ENCODE data around the gene PHYKPL. TPM values are rescaled to one million over a fixed set of nuclear protein-coding genes. Genes with fewer than 3 reads are reported as not detected.

PHYKPL gene
- total RNA-seq, 1 donor from 2014 or later = 70.2 TPM

GRCh38 chr5:178222292-178222691, 10.3 kb downstream of the PHYKPL start:
- no peak overlapping the region for H3K4me3 Mint-ChIP-seq (ENCODE audit: unreplicated experiment)
- H3K4me1 Mint-ChIP-seq (ENCODE audit: unreplicated experiment) = peaks cover 6% of the 10 kb centered on the region
- no peaks in the 10 kb centered on the region for H3K27me3 Mint-ChIP-seq (ENCODE audit: unreplicated experiment)
- H3K36me3 Mint-ChIP-seq (ENCODE audit: unreplicated experiment) = peaks cover 16% of the 10 kb centered on the region
- peaks cover 2% of the 10 kb centered on the region for H3K9me3 Mint-ChIP-seq (ENCODE audit: unreplicated experiment)
- DNase-seq (ENCODE audit: extremely low spot score, unreplicated experiment) = no peak
- TF ChIP-seq CTCF (IDR thresholded peaks at IDR 0.05) = no peak
- no peak overlapping the region for H3K27ac Mint-ChIP-seq (ENCODE audit: unreplicated experiment)

GRCh38 chr5:178221853-178222252, 10.7 kb downstream of the PHYKPL start:
- TF ChIP-seq CTCF (IDR thresholded peaks at IDR 0.05) = no peak
- H3K4me1 Mint-ChIP-seq (ENCODE audit: unreplicated experiment) = peaks cover 6% of the 10 kb centered on the region
- no peak for DNase-seq (ENCODE audit: extremely low spot score, unreplicated experiment)

GRCh38 chr5:178221282-178221681, 11.3 kb downstream of the PHYKPL start:
- no peak for TF ChIP-seq CTCF (IDR thresholded peaks at IDR 0.05)
- H3K27me3 Mint-ChIP-seq (ENCODE audit: unreplicated experiment) = no peaks in the 10 kb centered on the region
- no peaks in the 10 kb centered on the region for H3K9me3 Mint-ChIP-seq (ENCODE audit: unreplicated experiment)
- H3K4me1 Mint-ChIP-seq (ENCODE audit: unreplicated experiment) = peaks cover 6% of the 10 kb centered on the region
- peaks cover 8% of the 10 kb centered on the region for H3K36me3 Mint-ChIP-seq (ENCODE audit: unreplicated experiment)
- DNase-seq (ENCODE audit: extremely low spot score, unreplicated experiment) = no peak
- no peak overlapping the region for H3K27ac Mint-ChIP-seq (ENCODE audit: unreplicated experiment)
- no peak overlapping the region for H3K4me3 Mint-ChIP-seq (ENCODE audit: unreplicated experiment)

More at GRCh38 chr5:178221853-178222252, 10.7 kb downstream of the PHYKPL start:
- H3K36me3 Mint-ChIP-seq (ENCODE audit: unreplicated experiment) = peaks cover 12% of the 10 kb centered on the region
- no peak overlapping the region for H3K4me3 Mint-ChIP-seq (ENCODE audit: unreplicated experiment)
- H3K27ac Mint-ChIP-seq (ENCODE audit: unreplicated experiment) = no peak overlapping the region
- H3K27me3 Mint-ChIP-seq (ENCODE audit: unreplicated experiment) = no peaks in the 10 kb centered on the region
- H3K9me3 Mint-ChIP-seq (ENCODE audit: unreplicated experiment) = no peaks in the 10 kb centered on the region

GRCh38 chr5:178218827-178219226, 13.8 kb downstream of the PHYKPL start:
- DNase-seq (ENCODE audit: extremely low spot score, unreplicated experiment) = no peak
- peaks cover 6% of the 10 kb centered on the region for H3K4me1 Mint-ChIP-seq (ENCODE audit: unreplicated experiment)
- H3K4me3 Mint-ChIP-seq (ENCODE audit: unreplicated experiment) = no peak overlapping the region
- H3K36me3 Mint-ChIP-seq (ENCODE audit: unreplicated experiment) = peaks cover 6% of the 10 kb centered on the region
- no peaks in the 10 kb centered on the region for H3K27me3 Mint-ChIP-seq (ENCODE audit: unreplicated experiment)
- no peaks in the 10 kb centered on the region for H3K9me3 Mint-ChIP-seq (ENCODE audit: unreplicated experiment)
- H3K27ac Mint-ChIP-seq (ENCODE audit: unreplicated experiment) = peak overlapping the region; percentile 45
- no peak for TF ChIP-seq CTCF (IDR thresholded peaks at IDR 0.05)

GRCh38 chr5:178218237-178218776, 14.3 kb downstream of the PHYKPL start:
- H3K27me3 Mint-ChIP-seq (ENCODE audit: unreplicated experiment) = no peaks in the 10 kb centered on the region
- H3K36me3 Mint-ChIP-seq (ENCODE audit: unreplicated experiment) = peaks cover 10% of the 10 kb centered on the region
- DNase-seq (ENCODE audit: extremely low spot score, unreplicated experiment) = no peak
- TF ChIP-seq CTCF (IDR thresholded peaks at IDR 0.05) = no peak
- H3K9me3 Mint-ChIP-seq (ENCODE audit: unreplicated experiment) = no peaks in the 10 kb centered on the region
- no peak overlapping the region for H3K4me3 Mint-ChIP-seq (ENCODE audit: unreplicated experiment)
- H3K4me1 Mint-ChIP-seq (ENCODE audit: unreplicated experiment) = peaks cover 6% of the 10 kb centered on the region
- peak overlapping the region; percentile 45 for H3K27ac Mint-ChIP-seq (ENCODE audit: unreplicated experiment)

All from osteocyte (in vitro differentiated cells).